Measurements from ENCODE around the gene IL20RA. TPM values are rescaled to one million over a fixed set of nuclear protein-coding genes. Genes with fewer than 3 reads are reported as not detected.

IL20RA gene
- total RNA-seq, 2 experiments from 2014 or later, result not detected

DNA sequence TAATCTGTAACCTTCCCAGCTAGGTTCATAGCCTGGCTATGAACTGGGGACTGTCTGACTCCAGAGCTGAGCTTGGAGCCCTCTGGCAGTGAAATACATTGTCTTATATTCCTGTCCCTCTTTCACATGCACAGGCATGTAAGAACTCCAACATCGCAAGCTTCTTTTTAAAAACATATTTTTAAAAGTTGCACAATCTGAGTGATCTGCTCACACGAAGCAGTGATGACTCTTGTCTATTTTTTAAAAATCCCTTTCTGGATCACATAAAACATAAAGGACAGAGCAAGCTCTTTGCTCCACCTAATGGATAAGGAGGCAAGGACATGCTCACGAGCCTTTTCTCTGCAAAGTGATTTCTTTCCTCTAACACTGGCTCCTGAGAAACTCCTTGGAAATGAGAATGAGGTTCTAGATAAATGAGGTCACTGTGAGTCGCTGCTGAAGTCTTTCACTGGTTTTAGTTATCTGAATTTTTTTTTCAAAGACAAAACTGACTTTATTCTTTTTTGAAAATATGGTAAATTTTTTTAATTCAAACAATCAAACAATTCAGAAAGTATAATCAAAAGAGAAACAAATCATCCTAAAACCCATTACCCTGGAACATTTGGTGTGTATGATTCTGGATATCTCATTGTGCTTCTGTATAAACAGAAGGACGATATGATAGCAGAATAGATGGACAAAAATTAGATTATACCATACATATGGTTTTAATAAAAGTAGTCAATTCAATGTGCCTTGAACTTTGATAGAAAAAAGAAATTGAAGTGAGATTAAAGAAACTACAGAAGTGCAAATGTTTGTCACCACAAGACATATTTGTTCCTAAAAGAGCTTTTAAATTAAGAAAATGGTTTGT, 30.8 kb downstream of the IL20RA start:
- no peaks in the 10 kb centered on the region for H3K9me3 Mint-ChIP-seq
- no peak for DNase-seq
- H3K4me3 Mint-ChIP-seq, result no peak overlapping the region
- ChIA-PET POLR2A (no interaction called here), CTCF (no interaction called here)
- no peaks in the 10 kb centered on the region for H3K36me3 Mint-ChIP-seq (ENCODE audit: low read depth)
- no peaks in the 10 kb centered on the region for H3K4me1 Mint-ChIP-seq
- H3K27ac Mint-ChIP-seq, result no peak overlapping the region
- H3K27me3 Mint-ChIP-seq, result peaks cover 64% of the 10 kb centered on the region

DNA sequence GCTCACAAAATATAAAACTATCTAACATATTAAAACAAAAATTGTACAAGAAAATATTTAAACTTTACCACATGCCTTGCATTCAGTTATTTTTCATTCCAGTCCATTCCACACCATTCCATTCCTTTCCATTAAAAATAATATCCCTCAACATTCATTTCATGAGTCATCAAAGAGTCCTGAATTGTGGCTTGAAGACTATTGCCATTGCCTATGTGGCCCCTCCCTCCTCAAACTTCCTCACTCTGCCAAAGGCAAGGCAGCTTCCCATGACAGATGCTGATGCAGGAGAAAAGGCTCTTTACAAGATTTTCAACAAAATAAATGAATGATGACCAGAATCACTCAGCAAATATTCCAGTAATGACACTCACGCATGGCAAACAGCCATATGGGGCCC, 31.7 kb downstream of the IL20RA start:
- no peaks in the 10 kb centered on the region for H3K4me1 Mint-ChIP-seq
- no peaks in the 10 kb centered on the region for H3K36me3 Mint-ChIP-seq (ENCODE audit: low read depth)
- H3K4me3 Mint-ChIP-seq, result no peak overlapping the region
- H3K9me3 Mint-ChIP-seq, result no peaks in the 10 kb centered on the region
- no peak overlapping the region for H3K27ac Mint-ChIP-seq
- DNase-seq, result no peak
- peaks cover 64% of the 10 kb centered on the region for H3K27me3 Mint-ChIP-seq
- POLR2A ChIA-PET, result no interaction called here
- CTCF ChIA-PET, result no interaction called here

DNA sequence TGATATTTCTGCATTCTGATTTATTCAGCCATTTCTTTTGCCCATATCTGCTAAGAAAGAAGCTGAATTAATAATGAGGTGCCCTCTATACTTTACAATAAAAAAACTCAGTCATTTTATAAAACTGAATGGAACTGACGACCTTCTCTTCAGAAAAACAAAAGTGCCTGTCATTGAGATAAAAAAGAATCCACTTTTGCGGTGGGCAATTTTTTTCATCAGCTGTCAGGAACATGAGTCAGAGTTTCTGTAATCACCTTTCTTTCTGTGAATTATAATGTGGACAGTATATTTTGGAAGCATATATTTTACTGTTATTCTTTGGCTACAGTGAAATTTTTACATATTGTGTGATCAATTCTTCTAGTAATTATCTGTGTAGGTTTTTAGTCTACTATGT, 33.4 kb downstream of the IL20RA start:
- DNase-seq, result no peak
- Mint-ChIP-seq H3K9me3 (no peaks in the 10 kb centered on the region), H3K27me3 (peaks cover 65% of the 10 kb centered on the region), H3K4me3 (no peak overlapping the region), H3K27ac (no peak overlapping the region), H3K36me3 (ENCODE audit: low read depth) (no peaks in the 10 kb centered on the region), H3K4me1 (no peaks in the 10 kb centered on the region)
- ChIA-PET POLR2A (no interaction called here), CTCF (no interaction called here)

DNA sequence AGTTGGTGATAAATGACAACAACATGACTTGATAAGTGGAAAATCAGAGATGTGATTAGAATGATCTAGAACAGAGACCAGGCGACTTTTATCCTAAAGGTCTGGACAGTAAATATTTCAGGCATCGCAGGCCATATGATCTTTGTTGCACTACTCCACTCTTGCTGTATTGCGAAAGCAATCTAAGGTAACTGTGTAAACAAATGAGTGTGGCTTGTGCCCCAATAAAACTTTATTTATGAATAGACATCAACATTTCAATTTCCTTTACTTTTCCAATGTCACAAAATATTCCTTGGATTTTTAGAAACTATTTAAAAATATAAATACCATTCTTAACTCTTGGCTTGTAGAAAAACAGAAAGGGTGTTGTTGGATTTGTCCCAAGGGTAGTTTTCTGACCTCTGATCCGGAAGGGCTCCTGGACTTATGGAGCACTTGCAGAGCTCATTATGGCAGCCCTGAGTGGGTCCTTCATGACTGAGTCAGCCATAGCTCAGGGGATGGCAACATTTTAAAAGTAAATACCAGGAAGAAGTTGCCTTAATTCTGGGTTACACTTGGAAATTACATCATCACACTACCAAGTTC, 34.5 kb downstream of the IL20RA start:
- H3K36me3 Mint-ChIP-seq (ENCODE audit: low read depth), result no peaks in the 10 kb centered on the region
- H3K27me3 Mint-ChIP-seq, result peaks cover 57% of the 10 kb centered on the region
- no peaks in the 10 kb centered on the region for H3K4me1 Mint-ChIP-seq
- no peak overlapping the region for H3K27ac Mint-ChIP-seq
- no peak for DNase-seq
- ChIA-PET POLR2A (no interaction called here), CTCF (no interaction called here)
- H3K9me3 Mint-ChIP-seq, result no peaks in the 10 kb centered on the region
- no peak overlapping the region for H3K4me3 Mint-ChIP-seq

DNA sequence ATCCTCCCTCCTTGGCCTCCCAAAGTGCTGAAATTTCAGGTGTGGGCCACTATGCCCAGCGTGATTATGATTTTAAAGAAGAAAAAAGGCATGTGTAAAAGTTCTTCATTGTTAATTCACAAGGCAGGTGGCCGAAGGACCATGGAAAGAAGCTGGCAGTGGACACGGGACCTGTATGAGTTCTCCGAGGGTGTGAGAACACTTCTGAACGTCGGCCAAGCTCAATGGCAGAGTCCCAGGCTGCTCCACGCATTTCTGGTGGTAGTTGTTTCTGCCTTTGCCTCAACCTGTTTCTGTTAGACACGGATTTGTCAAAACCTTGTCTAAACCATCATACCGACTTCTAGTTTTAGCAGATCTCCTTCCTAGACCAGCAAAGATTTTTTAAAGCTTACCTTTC, 36.6 kb downstream of the IL20RA start:
- no peaks in the 10 kb centered on the region for H3K36me3 Mint-ChIP-seq (ENCODE audit: low read depth)
- POLR2A ChIA-PET, result no interaction called here
- H3K4me3 Mint-ChIP-seq, result no peak overlapping the region
- H3K27me3 Mint-ChIP-seq, result peaks cover 46% of the 10 kb centered on the region
- no peak overlapping the region for H3K27ac Mint-ChIP-seq
- H3K4me1 Mint-ChIP-seq, result no peaks in the 10 kb centered on the region
- CTCF ChIA-PET, result no interaction called here
- DNase-seq, result no peak
- H3K9me3 Mint-ChIP-seq, result no peaks in the 10 kb centered on the region

GRCh38 chr6:137006056-137006455, 38.7 kb downstream of the IL20RA start:
- Mint-ChIP-seq H3K27me3 (peaks cover 41% of the 10 kb centered on the region), H3K4me1 (no peaks in the 10 kb centered on the region), H3K27ac (no peak overlapping the region), H3K4me3 (no peak overlapping the region), H3K36me3 (ENCODE audit: low read depth) (no peaks in the 10 kb centered on the region), H3K9me3 (no peaks in the 10 kb centered on the region)
- no peak for DNase-seq
- ChIA-PET CTCF (no interaction called here), POLR2A (no interaction called here)

DNA sequence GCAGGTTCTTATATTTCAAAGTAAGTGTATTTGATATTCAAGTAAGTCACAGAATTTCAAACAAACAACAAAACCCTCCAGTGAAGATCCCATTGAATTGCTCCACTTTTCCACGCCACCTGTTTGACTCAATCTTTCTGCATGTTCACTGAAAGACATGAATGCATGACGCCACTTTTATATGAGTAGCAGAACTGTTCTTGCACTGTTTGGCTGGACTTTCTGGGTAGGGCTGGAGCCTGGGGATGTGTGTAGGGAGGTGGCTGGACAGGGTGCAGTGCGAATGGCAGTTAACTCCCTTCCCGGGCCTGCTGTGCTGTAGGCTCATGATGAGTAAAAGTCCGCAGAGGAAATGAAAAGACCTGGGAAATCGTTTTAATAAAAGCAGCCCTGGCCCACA, 39.7 kb downstream of the IL20RA start:
- ChIA-PET CTCF (no interaction called here), POLR2A (no interaction called here)
- no peak for DNase-seq
- H3K4me1 Mint-ChIP-seq, result no peaks in the 10 kb centered on the region
- H3K27ac Mint-ChIP-seq, result no peak overlapping the region
- H3K4me3 Mint-ChIP-seq, result no peak overlapping the region
- H3K9me3 Mint-ChIP-seq, result no peaks in the 10 kb centered on the region
- no peaks in the 10 kb centered on the region for H3K36me3 Mint-ChIP-seq (ENCODE audit: low read depth)
- H3K27me3 Mint-ChIP-seq, result peaks cover 37% of the 10 kb centered on the region

DNA sequence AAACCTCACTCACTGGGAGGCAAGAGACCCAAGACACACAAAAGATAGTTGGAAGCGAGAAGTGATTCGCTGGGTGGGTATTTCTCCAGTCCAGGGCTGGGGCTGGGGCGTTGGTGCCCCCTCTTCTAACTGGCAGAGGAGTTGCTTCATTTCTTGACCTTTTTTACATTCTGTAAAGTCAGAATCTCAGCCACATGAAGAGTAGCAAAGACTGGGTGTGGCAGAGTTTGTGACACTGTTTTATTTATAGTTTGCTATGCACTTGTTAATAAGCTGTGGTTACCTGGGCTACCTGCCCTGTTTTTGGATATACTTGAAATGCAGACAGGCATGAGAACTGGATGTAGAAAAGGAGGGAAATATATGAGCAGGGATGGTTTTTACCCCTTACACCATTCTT, 42.3 kb downstream of the IL20RA start:
- POLR2A ChIA-PET, result no interaction called here
- no peaks in the 10 kb centered on the region for H3K4me1 Mint-ChIP-seq
- CTCF ChIA-PET, result no interaction called here

DNA sequence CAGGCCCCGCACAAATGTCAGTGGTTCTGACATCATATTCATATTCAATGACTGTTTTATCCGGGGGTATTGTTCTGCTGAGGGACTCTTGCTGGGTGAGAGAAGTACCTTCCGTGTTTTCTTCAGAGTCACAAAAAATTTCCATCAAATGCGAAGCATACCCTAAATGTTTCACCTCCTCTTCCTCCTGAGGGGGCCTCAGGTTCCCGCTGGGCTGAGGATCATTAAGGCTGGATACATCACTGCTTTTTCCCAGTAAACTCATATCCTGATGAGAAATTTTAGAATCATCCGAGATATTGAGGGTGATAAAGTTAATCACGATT, 42.8 kb downstream of the IL20RA start:
- Mint-ChIP-seq H3K4me3 (no peak overlapping the region), H3K4me1 (no peaks in the 10 kb centered on the region), H3K36me3 (ENCODE audit: low read depth) (no peaks in the 10 kb centered on the region), H3K9me3 (no peaks in the 10 kb centered on the region), H3K27me3 (peaks cover 28% of the 10 kb centered on the region), H3K27ac (no peak overlapping the region)
- DNase-seq, result no peak
- CTCF ChIA-PET, result no interaction called here
- POLR2A ChIA-PET, result no interaction called here

More for the DNA sequence above, 42.3 kb downstream of the IL20RA start:
- Mint-ChIP-seq H3K4me3 (no peak overlapping the region), H3K9me3 (no peaks in the 10 kb centered on the region), H3K36me3 (ENCODE audit: low read depth) (no peaks in the 10 kb centered on the region), H3K27me3 (peaks cover 32% of the 10 kb centered on the region), H3K27ac (no peak overlapping the region)
- DNase-seq, result no peak

DNA sequence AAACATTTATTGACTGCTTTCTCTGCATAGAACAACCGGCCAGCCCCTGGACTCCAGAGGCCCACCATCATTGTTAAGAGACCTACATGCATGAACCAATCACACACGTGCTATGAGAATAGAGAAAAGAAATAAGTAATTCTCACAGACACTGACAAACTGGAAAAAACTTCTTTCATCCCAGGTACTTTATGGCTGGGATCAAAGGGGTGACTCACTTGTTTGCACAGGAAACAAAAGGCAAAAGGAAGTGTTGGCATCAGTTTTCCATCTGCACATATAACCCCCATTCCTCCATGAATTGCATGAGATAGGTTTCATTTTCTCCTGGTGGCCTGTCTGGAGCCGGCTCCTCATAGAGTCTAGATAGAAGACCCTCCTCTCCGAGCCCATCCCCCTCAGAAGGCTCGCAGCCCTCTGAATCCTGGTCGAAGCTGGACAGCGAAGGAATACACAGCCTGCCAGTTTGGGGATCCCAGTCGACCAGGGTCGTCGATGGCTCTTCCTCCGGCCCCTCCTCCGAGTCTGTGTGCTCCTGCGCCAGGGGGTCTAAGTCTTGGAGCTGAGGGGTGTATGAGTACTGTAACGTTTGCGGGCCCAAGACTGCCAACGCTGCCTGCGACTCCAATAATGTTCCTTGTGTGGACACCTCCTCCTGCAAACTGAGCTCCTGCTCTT, 43.3 kb downstream of the IL20RA start:
- POLR2A ChIA-PET, result no interaction called here
- no peak for DNase-seq
- Mint-ChIP-seq H3K27ac (no peak overlapping the region), H3K9me3 (no peaks in the 10 kb centered on the region), H3K36me3 (ENCODE audit: low read depth) (no peaks in the 10 kb centered on the region), H3K4me3 (no peak overlapping the region), H3K27me3 (peaks cover 28% of the 10 kb centered on the region), H3K4me1 (no peaks in the 10 kb centered on the region)
- CTCF ChIA-PET, result no interaction called here

GRCh38 chr6:137000825-137001224, 43.9 kb downstream of the IL20RA start:
- ChIA-PET CTCF (no interaction called here), POLR2A (no interaction called here)
- Mint-ChIP-seq H3K4me3 (no peak overlapping the region), H3K9me3 (no peaks in the 10 kb centered on the region), H3K36me3 (ENCODE audit: low read depth) (no peaks in the 10 kb centered on the region), H3K27me3 (peaks cover 31% of the 10 kb centered on the region), H3K27ac (no peak overlapping the region), H3K4me1 (no peaks in the 10 kb centered on the region)
- no peak for DNase-seq

- CTCF ChIA-PET, result no interaction called here
- no peaks in the 10 kb centered on the region for H3K36me3 Mint-ChIP-seq (ENCODE audit: low read depth)
- DNase-seq, result no peak
These were observed 49.2 kb downstream of the IL20RA start for GRCh38 chr6:136995521-136995920.

DNA sequence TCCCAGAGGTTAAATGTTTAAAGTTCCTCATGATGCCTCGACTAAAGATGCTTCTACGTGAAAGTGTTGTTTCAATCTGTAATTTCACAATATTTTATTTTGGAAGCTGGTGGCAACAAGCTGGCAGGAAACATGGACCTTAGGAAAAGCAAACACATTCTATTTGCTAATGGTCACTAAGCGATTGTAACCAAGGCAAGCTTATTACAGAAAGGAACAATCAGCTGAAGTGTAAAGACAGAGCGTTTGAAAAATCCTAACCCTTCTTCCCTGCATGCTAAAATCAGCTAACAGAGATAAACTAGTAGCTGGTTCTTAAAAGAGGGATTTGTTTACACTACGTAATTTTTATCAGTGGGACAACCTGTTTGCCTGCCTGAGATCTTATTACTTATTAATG, 50.0 kb downstream of the IL20RA start:
- Mint-ChIP-seq H3K27me3 (peaks cover 54% of the 10 kb centered on the region), H3K36me3 (ENCODE audit: low read depth) (no peaks in the 10 kb centered on the region), H3K27ac (no peak overlapping the region), H3K4me3 (no peak overlapping the region), H3K4me1 (peaks cover 3% of the 10 kb centered on the region), H3K9me3 (no peaks in the 10 kb centered on the region)
- DNase-seq, result no peak
- ChIA-PET CTCF (no interaction called here), POLR2A (no interaction called here)

More at GRCh38 chr6:136995521-136995920, 49.2 kb downstream of the IL20RA start:
- Mint-ChIP-seq H3K27me3 (peaks cover 48% of the 10 kb centered on the region), H3K27ac (no peak overlapping the region), H3K4me1 (peaks cover 3% of the 10 kb centered on the region), H3K9me3 (no peaks in the 10 kb centered on the region), H3K4me3 (no peak overlapping the region)
- POLR2A ChIA-PET, result no interaction called here

DNA sequence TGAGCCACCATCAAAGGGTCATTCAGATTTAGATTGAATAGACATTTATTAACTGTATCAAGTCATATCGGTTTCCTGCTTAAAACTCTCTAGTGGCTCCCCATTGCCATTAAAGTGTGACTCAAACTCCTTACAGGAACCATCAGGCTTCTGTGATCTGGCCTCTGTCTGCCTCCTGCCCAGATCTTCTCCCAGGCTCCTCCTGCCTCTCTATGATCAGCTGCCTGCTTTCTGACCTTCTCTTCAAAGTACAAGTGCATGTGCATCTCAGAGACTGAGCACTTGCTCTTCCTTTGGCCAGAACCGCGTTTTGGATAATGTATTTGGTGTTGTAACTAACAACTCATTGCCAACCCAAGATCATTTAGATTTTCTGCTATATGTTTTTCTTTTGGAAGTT, 52.7 kb downstream of the IL20RA start:
- no peak for DNase-seq
- Mint-ChIP-seq H3K36me3 (ENCODE audit: low read depth) (no peaks in the 10 kb centered on the region), H3K4me3 (no peak overlapping the region), H3K4me1 (peaks cover 8% of the 10 kb centered on the region), H3K9me3 (no peaks in the 10 kb centered on the region), H3K27ac (no peak overlapping the region), H3K27me3 (peaks cover 72% of the 10 kb centered on the region)
- POLR2A ChIA-PET, result no interaction called here
- CTCF ChIA-PET, result no interaction called here

All from activated CD4-positive, alpha-beta memory T cell treated with anti-CD3 and anti-CD28 coated beads, Interleukin-2, amount 10 ng/mL, durations not matched to agents 7 days and 5 days (primary cell).